ENCODE results near the gene VSIG8.

VSIG8 gene

DNA sequence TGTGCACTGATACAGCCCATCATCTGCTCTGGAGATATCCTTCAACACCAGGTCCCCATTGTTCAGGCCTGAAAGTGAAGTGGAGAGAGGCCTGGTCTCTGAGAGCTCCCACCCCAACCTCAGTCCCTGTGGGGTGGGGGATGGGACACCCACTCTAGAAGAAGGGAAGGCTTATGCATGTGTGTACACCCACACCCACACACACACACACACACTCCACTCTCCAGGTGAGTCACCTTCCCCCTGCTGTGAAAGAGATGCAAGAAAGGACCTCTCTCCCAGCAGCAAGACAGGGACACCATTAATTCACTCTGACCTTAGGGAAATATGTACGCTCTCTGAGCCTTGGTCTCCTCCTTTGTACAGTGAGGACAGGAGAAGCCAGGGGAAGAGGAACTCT, 5.9 kb downstream of the VSIG8 start:
- no peak for DNase-seq (ENCODE audit: low spot score)

GRCh38 chr1:159855709-159856108, 6.7 kb downstream of the VSIG8 start:
- DNase-seq (ENCODE audit: low spot score), result no peak

DNA sequence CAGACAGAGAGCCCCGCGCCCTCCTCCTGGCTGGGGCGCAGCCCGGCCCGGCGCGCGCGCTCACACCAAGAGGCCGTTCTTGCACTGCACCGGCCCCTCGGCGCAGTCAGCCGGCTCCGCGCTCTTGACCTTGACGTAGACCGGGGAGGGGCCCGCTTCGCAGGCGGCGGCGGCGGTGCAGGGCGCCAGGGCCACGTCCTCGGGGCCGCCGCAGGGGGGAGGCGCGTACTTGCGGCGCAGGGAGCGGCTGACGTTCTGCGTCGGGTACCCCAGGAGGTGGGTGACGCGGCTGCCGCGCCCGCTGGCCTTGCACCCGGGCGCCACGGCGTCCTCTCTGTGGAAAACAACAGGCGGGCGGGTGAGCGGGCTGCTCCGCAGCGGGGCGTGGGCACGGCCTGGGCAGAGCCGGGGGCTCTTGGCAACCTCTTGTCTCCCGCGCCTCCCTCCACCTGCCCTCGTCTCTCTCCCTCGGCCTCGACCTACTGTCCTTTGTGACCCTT, 7.7 kb downstream of the VSIG8 start:
- peak; percentile 78 for DNase-seq (ENCODE audit: low spot score)

- DNase-seq (ENCODE audit: low spot score), result peak; percentile 74
These were observed 8.3 kb downstream of the VSIG8 start for GRCh38 chr1:159854116-159854692.

DNA sequence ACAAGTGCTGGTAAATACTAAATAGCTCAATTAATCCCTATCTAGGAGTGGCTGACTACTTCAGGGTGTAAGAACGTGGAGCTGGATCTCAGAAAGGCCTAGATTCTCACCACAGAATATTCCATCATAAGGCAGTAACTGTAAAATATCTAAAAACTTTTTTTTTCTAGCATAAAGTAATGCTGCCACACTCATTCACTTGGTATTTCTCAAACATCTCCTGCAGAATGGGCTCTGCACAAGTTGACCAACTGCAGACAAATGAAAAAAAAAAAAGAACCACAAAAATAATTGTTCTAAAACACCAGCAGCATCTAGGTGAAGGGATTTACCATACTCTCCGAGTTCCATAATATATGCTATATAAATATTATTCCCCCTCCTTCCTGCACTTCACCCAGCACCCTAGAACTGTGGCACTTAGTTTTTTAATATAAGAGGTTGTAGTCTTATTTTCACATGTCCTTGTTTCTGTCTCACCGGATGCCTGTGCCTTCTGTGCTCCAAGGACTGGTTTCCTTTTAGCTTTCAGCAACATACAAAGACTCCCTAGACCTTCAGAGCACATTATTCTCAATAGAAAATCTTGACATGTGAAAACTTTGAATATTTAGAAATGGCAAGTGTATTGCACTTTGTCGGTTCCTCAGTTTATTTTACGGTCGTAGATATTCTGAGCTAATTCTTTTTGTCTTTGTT, 8.9 kb downstream of the VSIG8 start:
- no peak for DNase-seq (ENCODE audit: low spot score)

GRCh38 chr1:159851407-159851806, 11.1 kb downstream of the VSIG8 start:
- no peak for DNase-seq (ENCODE audit: low spot score)

- no peak for DNase-seq (ENCODE audit: low spot score)
These were observed 12.7 kb downstream of the VSIG8 start for GRCh38 chr1:159849626-159850366.

DNA sequence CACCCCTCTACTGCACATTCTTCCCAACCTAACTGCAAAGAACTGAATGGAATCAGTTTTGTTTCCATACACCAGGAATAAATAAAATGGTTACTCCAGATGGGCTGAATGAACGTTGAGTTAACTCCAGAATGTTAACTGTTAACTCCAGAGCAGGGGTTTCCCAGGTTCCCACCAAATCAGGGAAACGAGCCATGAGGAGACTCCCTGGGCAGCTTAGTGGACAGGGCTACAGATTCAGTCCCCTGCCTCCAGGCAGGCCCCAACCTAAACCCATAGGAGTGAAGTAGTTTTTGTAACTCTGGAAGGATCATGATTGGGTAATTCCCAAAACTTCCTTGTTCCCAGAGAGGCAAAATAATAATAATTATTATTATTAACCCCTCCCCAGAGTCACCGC, 14.1 kb downstream of the VSIG8 start:
- DNase-seq (ENCODE audit: low spot score), result no peak

- no peak for DNase-seq (ENCODE audit: low spot score)
These were observed 15.2 kb downstream of the VSIG8 start for GRCh38 chr1:159847231-159847630.

DNA sequence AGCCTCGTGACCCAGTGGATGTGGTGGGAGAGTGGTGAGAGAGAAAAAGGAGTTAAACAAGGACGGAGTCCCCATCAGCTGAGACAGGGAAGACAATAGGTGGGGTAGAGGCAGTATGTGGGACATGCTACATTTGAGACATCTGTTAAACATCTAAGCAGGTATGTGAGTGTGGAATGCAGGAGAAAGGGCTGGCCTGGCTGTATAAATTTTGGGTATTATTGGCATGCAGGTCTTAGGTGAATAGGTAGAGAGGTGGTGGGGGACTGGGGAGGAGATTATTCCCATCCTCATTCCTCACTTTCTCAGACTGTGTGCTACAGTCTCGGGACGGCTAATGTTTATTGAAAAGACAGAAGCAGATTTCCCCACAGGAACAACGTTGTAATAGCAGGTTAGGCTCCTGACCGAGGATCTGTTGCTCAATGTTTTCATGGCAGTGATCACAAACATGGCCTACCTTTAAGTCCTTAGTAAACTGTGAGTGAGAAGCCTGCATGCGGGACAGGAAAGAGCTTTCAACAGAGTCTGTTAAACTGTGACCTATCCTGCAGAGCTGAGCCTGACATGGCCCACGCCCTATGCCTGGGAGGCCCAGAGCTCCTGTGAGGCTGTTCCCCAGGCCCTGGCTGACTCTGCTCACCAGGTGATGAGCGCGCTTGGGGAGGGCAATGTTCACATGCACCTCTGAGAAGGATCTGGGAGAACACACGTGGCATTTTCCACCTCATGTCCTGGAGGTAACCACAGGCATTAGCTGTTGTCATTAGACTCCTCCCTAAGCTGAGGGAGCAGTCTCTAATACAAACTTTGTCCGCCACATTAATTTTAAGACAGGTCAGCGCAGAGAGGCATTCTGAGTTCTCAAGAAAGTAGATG, 16.5 kb downstream of the VSIG8 start:
- no peak for DNase-seq (ENCODE audit: low spot score)

DNA sequence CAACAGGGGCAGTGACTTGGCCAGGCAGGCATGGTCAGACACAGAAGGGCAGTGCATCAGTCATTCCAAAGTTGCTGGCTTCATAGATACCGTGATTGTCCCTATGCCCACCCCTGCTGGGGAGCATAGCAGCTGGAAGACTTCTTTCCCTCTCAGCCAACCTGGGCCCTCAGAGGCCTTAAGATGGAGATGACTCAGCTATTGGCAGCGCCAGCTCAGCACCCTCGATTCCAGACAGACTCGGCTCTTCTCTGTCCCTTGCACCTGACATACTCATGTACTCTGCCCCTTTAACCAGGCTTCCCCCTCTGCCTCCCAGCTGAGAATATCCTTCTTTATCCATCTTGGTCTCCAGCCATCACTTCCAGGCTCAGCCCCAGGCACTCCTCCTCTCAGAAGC, 19.0 kb downstream of the VSIG8 start:
- no peak for DNase-seq (ENCODE audit: low spot score)

- DNase-seq (ENCODE audit: low spot score), result no peak
These were observed 20.7 kb downstream of the VSIG8 start for GRCh38 chr1:159841749-159842148.

DNA sequence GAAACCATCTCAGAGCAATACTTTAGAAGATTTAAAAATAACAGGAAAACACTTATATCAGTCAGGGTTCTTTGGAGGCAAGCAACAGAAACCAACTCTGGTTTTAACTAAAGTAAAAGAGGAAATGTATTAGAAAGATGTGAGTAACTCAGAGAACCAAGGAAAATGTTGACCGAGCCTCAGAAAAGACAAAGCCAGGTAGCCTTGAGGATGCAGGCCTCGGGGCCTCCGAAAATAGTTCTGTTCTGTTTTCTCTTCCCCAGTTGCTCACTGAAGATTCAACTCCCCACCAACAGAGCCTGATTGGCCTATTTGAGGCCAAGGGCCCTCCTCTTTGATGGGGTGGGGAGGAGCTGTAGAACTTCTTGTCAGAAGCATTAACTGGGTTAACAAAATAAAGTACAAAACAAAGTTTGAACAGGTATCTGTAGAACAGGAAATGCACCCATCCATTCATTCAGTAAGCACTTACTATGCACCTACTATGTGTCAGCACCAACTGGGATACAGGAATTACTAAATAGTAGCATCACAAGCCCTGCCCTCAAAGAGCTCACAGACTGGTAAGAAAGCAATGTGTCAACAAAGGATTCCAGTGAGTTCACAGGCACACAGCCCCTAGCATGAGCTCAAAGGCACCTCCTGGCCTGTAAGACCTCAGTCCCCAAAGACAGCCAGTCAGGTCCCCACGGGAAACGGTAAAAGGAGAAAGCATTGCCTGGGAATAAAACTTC, 23.2 kb downstream of the VSIG8 start:
- DNase-seq (ENCODE audit: low spot score), result no peak

- DNase-seq (ENCODE audit: low spot score), result no peak
These were observed 23.7 kb downstream of the VSIG8 start for GRCh38 chr1:159838715-159839114.

- no peak for DNase-seq (ENCODE audit: low spot score)
These were observed 26.5 kb downstream of the VSIG8 start for GRCh38 chr1:159835862-159836525.

DNA sequence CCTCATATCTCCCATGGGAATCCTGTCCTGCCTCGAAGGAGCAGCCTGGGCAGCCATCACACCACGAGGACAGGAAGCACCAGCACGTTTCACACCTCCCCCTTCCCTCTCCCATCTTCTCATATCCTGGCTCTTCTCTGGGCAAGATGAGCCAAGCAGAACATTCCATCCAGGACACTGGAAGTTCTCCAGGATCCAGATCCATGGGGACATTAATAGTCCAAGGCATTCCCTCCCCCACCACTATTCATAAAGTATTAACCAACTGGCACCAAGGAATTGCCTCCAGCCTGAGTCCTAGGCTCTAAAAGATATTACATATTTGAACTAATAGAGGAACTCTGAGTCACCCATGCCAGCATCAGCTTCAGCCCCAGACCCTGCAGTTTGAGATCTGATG, 27.1 kb downstream of the VSIG8 start:
- no peak for DNase-seq (ENCODE audit: low spot score)

DNA sequence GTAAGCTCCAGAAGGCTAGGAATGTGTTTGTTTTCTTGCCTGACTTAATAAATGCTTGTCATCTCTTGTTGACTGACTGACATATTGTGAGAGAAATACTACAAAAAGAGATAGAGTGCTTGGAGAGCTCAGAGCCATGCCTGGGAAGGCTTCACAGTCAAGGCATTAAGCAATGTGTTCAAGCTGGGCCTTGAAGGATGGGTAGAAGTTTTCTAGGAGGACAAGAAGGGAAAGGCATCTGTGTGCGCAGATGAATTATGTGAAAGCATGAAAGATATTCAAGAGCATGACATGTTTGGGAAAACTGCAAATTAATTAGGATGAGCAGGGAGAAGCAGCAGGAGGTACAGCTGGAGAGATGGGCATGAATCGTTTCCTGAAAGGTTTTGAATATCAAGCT, 30.1 kb downstream of the VSIG8 start:
- DNase-seq (ENCODE audit: low spot score), result no peak

DNA sequence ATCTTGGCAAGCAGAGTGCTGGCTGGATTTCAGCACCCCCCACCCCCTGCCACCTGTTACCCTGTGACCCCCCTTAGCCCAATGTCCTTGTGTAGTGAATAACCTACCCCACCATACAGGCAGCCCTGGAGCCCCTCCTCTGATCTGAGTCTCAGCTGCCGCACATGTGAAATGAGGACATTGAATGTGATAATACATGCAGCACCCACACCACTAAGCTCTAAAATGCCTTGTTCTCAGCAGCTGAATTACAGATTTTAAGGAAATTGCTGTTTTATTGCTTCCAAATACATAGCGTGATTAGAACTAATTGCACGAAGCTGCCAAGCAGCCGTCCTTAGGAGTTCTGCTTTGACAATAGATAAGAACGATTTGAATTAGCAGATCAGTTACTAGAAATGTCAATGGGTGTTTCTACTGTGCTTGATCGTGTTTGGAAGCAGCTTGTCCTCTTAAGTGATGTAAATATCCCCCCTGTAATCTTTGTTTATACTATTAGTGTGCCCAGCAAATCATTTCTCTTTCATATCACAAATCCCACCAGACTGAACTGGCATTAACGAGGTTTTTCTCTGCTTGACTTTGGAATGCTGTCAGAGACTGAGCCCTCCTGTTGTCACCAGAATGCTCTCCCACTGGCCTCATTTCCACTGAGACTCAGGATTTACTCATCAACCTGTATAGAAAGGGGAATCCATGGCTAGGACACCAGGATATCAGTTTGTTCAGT, 30.9 kb downstream of the VSIG8 start:
- no peak for DNase-seq (ENCODE audit: low spot score)

GRCh38 chr1:159830722-159831121, 31.7 kb downstream of the VSIG8 start:
- DNase-seq (ENCODE audit: low spot score), result no peak

DNA sequence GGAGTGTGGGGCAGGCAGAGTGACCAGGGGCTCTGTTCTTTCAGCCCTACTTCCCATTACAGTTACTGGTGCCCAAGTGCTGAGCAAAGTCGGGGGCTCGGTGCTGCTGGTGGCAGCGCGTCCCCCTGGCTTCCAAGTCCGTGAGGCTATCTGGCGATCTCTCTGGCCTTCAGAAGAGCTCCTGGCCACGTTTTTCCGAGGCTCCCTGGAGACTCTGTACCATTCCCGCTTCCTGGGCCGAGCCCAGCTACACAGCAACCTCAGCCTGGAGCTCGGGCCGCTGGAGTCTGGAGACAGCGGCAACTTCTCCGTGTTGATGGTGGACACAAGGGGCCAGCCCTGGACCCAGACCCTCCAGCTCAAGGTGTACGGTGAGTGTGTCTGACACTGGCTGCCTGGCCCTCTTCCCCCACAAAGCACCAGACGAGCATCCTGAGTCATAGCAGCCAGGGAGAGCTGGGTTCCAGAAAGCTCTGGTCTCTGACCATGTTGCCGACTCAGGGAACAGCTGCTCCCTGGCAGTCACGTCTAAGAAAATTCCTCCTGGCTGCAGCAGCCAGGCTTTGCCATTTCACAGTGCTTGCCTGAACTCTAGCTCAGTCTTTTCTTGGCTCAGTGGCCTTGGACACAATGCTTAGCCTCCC, 32.5 kb downstream of the VSIG8 start:
- DNase-seq (ENCODE audit: low spot score), result no peak

All from iPS-NIHi11 (cell line).